CD8-positive, alpha-beta memory T cell (primary cell): ENCODE data around the gene C3orf38. TPM values are rescaled to one million over a fixed set of nuclear protein-coding genes. Genes with fewer than 3 reads are reported as not detected.
"Not testable (repeated sequence)": the region's sequence is repeated elsewhere in the genome, so short reads cannot be mapped to it uniquely, and the experiment has no call there.

ENCODE experiments used
- CTCF ChIA-PET: fragments of 350-600 bp; sonication (Branson Sonifier 250); formaldehyde crosslinking; loops from one replicate; lab custom pipeline; 2021; ENCODE audit warnings: antibody characterized with exemption; lab: Charles Lee
- POLR2A ChIA-PET: fragments of 350-600 bp; sonication (Branson Sonifier 250); formaldehyde crosslinking; loops from one replicate; lab custom pipeline; 2021; ENCODE audit warnings: antibody characterized with exemption; lab: Charles Lee
- DNase-seq, 5 donors: peaks; one replicate each; pipeline versions ENCODE4 v3.0.0 to v3.0.0-alpha.2; 2020 to 2022; ENCODE audit warnings: mixed read lengths in 1 of 5
- H3K27ac ChIP-seq: one replicate; pipeline ENCODE4 v1.7.0; 2013; ENCODE audit warnings: low read depth, mild to moderate bottlenecking, low read length, moderate library complexity
- H3K27me3 ChIP-seq: 2 replicates; pipeline ENCODE4 v1.7.0; 2013; ENCODE audit warnings: low read length, mild to moderate bottlenecking; ENCODE audit not compliant: insufficient read depth, poor library complexity, severe bottlenecking
- H3K36me3 ChIP-seq: 2 replicates; pipeline ENCODE4 v1.7.0; 2013; ENCODE audit warnings: mild to moderate bottlenecking, low read length, moderate library complexity; ENCODE audit not compliant: insufficient read depth
- H3K4me1 ChIP-seq: 2 replicates; pipeline ENCODE4 v1.7.0; 2013; ENCODE audit warnings: mild to moderate bottlenecking, low read length, moderate library complexity; ENCODE audit not compliant: insufficient read depth
- H3K4me3 ChIP-seq: 2 replicates; pipeline ENCODE4 v1.7.0; 2013; ENCODE audit warnings: mild to moderate bottlenecking, low read length
- H3K9me3 ChIP-seq: 2 replicates; pipeline ENCODE4 v1.7.0; 2013; ENCODE audit warnings: mild to moderate bottlenecking, low read length
- H3K27ac Mint-ChIP-seq, 8 donors: one replicate each; pipeline ENCODE4 v1.8.0; 2020 to 2021; ENCODE audit warnings: mixed read lengths in 8 of 8, mild to moderate bottlenecking in 6 of 8, inconsistent platforms in 3 of 8, moderate library complexity in 3 of 8
- H3K27me3 Mint-ChIP-seq, 2 donors: one replicate each; pipeline ENCODE4 v1.8.0; 2020 to 2021; ENCODE audit warnings: mixed read lengths in 2 of 2, mild to moderate bottlenecking in 1 of 2, moderate library complexity in 1 of 2
- H3K36me3 Mint-ChIP-seq, 3 donors: one replicate each; pipeline ENCODE4 v1.8.0; 2020 to 2021; ENCODE audit warnings: mixed read lengths in 3 of 3, inconsistent platforms in 1 of 3, mild to moderate bottlenecking in 1 of 3
- H3K4me1 Mint-ChIP-seq, 3 donors: one replicate each; pipeline ENCODE4 v1.8.0; 2020 to 2021; ENCODE audit warnings: mixed read lengths in 3 of 3, inconsistent platforms in 1 of 3, mild to moderate bottlenecking in 1 of 3
- H3K4me3 Mint-ChIP-seq, 7 donors: one replicate each; pipeline ENCODE4 v1.8.0; 2020 to 2021; ENCODE audit warnings: mixed read lengths in 7 of 7, mild to moderate bottlenecking in 6 of 7, moderate library complexity in 4 of 7, inconsistent platforms in 2 of 7
- H3K9me3 Mint-ChIP-seq, 5 donors: one replicate each; pipeline ENCODE4 v1.8.0; 2020 to 2022; ENCODE audit warnings: mixed read lengths in 5 of 5, mild to moderate bottlenecking in 3 of 5, moderate library complexity in 2 of 5, inconsistent platforms in 1 of 5
- polyA plus RNA-seq: library from polyadenylated mRNA; unstranded; fragments of 300-500 nt; fragmentation: Illumina TruSeq; gene quantifications from one replicate; pipeline ENCODE4 v1.2.3, GENCODE V29; 2021
- total RNA-seq, 2 experiments: library from RNA; stranded (reverse); gene quantifications; one replicate each; pipeline ENCODE4 v1.2.3, GENCODE V29; 2021

Gene C3orf38
- total and polyA plus RNA-seq, 3 experiments from 2014 or later: 19.4 to 28.2 (median 25.9) TPM

DNA sequence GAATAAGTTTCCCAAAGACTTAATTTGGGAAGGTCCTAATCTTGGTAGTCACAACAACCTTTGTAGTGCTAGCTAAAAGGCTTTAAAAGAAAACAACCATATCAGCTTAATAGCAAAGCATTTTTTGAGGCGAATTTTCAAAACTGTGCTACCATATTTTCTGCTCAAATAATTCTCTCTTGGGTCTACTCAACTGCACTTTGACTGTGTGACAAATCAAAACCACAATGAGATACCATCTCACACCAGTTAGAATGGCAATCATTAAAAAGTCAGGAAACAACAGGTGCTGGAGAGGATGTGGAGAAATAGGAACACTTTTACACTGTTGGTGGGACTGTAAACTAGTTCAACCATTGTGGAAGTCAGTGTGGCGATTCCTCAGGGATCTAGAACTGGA is 31.2 kb upstream of the C3orf38 start:
- H3K27ac ChIP-seq, H3K4me3 Mint-ChIP-seq, H3K36me3 ChIP-seq, CTCF ChIA-PET, H3K27me3 ChIP-seq, H3K9me3 Mint-ChIP-seq, H3K27ac Mint-ChIP-seq, POLR2A ChIA-PET, H3K4me1 ChIP-seq, DNase-seq, H3K4me3 ChIP-seq, H3K27me3 Mint-ChIP-seq, H3K9me3 ChIP-seq: not testable (repeated sequence)
- peaks cover 6 to 50% (median 19%) of the 10 kb centered on the region in 3 donors for H3K36me3 Mint-ChIP-seq
- H3K4me1 Mint-ChIP-seq: peaks cover 16 to 23% (median 19%) of the 10 kb centered on the region in 3 donors

GRCh38 chr3:88123526-88123925 is 26.2 kb upstream of the C3orf38 start:
- H3K4me1 Mint-ChIP-seq: peaks cover 8 to 23% (median 15%) of the 10 kb centered on the region in 3 donors
- DNase-seq: no peak
- Histone ChIP-seq H3K9me3 (no peaks in the 10 kb centered on the region), H3K4me3 (no peak overlapping the region), H3K27me3 (no peaks in the 10 kb centered on the region), H3K4me1 (no peaks in the 10 kb centered on the region), H3K36me3 (no peaks in the 10 kb centered on the region), H3K27ac (no peak overlapping the region)
- ChIA-PET POLR2A (no interaction called here), CTCF (interaction anchor here (1.1 to 1.4 kb wide), 2 partner anchors 10 to 773 kb away, joined by 3 to 4 read pairs; no protein-coding TSS in a partner anchor)
- H3K27ac Mint-ChIP-seq: no peak overlapping the region
- peaks cover 0 to 24% (median 8%) of the 10 kb centered on the region in 3 donors for H3K36me3 Mint-ChIP-seq
- H3K27me3 Mint-ChIP-seq: no peaks in the 10 kb centered on the region
- H3K4me3 Mint-ChIP-seq: no peak overlapping the region
- H3K9me3 Mint-ChIP-seq: no peaks in the 10 kb centered on the region

DNA sequence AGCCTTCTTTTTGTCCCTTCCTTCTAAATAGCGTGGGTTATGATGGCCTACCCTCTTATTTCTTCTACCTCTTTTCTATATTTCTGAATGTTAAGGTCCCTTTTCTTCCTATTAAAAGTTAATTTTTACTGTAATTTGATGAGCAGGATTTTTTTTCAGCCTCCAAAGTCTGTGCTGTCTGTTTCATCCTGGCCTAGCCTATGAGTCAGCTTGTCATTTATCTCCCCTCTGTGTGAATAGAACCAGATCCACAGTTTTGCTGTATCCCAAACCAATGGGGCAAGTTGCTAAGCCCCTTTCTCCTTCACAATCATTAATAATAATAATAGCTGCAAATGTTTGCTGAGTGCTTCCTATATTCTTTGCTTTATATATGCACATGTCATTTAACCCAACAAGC is 18.1 kb upstream of the C3orf38 start:
- H3K36me3 Mint-ChIP-seq: peaks cover 8 to 58% (median 14%) of the 10 kb centered on the region in 3 donors
- ChIA-PET POLR2A (no interaction called here), CTCF (no interaction called here)
- no peak overlapping the region for H3K27ac Mint-ChIP-seq
- H3K4me3 Mint-ChIP-seq: no peak overlapping the region
- no peak for DNase-seq
- peaks cover 5 to 9% (median 9%) of the 10 kb centered on the region in 3 donors for H3K4me1 Mint-ChIP-seq
- no peaks in the 10 kb centered on the region for H3K27me3 ChIP-seq
- H3K4me1 ChIP-seq: no peaks in the 10 kb centered on the region
- no peaks in the 10 kb centered on the region for H3K27me3 Mint-ChIP-seq
- no peaks in the 10 kb centered on the region for H3K9me3 Mint-ChIP-seq
- no peak overlapping the region for H3K27ac ChIP-seq
- H3K36me3 ChIP-seq: peaks cover 11% of the 10 kb centered on the region
- H3K4me3 ChIP-seq: no peak overlapping the region
- no peaks in the 10 kb centered on the region for H3K9me3 ChIP-seq

- Histone ChIP-seq H3K27me3 (no peaks in the 10 kb centered on the region), H3K36me3 (peaks cover 11% of the 10 kb centered on the region), H3K4me1 (no peaks in the 10 kb centered on the region), H3K9me3 (no peaks in the 10 kb centered on the region), H3K27ac (no peak overlapping the region), H3K4me3 (no peak overlapping the region)
- no peak for DNase-seq
- H3K9me3 Mint-ChIP-seq: no peaks in the 10 kb centered on the region
- peaks cover 0 to 1% (median 0%) of the 10 kb centered on the region in 3 donors for H3K4me1 Mint-ChIP-seq
- CTCF ChIA-PET: no interaction called here
- H3K27ac Mint-ChIP-seq: peak overlapping the region in 1 of 8 donors; percentile 4
- H3K36me3 Mint-ChIP-seq: peaks cover 8 to 57% (median 11%) of the 10 kb centered on the region in 3 donors
- POLR2A ChIA-PET: no interaction called here
- no peaks in the 10 kb centered on the region for H3K27me3 Mint-ChIP-seq
- no peak overlapping the region for H3K4me3 Mint-ChIP-seq
Observed at GRCh38 chr3:88132894-88133293, 16.9 kb upstream of the C3orf38 start.

GRCh38 chr3:88133711-88134263 is 16.0 kb upstream of the C3orf38 start:
- no peak overlapping the region for H3K27ac ChIP-seq
- H3K36me3 ChIP-seq: peaks cover 11% of the 10 kb centered on the region
- no peak overlapping the region for H3K4me3 ChIP-seq
- H3K4me1 ChIP-seq: no peaks in the 10 kb centered on the region
- H3K9me3 ChIP-seq: no peaks in the 10 kb centered on the region
- H3K4me1 Mint-ChIP-seq: peaks cover 0 to 1% (median 0%) of the 10 kb centered on the region in 3 donors
- no peaks in the 10 kb centered on the region for H3K27me3 ChIP-seq
- H3K36me3 Mint-ChIP-seq: peaks cover 8 to 60% (median 11%) of the 10 kb centered on the region in 3 donors
- H3K27me3 Mint-ChIP-seq: no peaks in the 10 kb centered on the region
- DNase-seq: no peak
- peak overlapping the region in 2 of 8 donors; percentile 11 to 86 for H3K27ac Mint-ChIP-seq
- CTCF ChIA-PET: no interaction called here
- H3K9me3 Mint-ChIP-seq: no peaks in the 10 kb centered on the region
- no peak overlapping the region for H3K4me3 Mint-ChIP-seq
- POLR2A ChIA-PET: no interaction called here

GRCh38 chr3:88137836-88138235 is 11.9 kb upstream of the C3orf38 start:
- no peaks in the 10 kb centered on the region for H3K4me1 ChIP-seq
- H3K9me3 Mint-ChIP-seq: no peaks in the 10 kb centered on the region
- CTCF ChIA-PET: no interaction called here
- no peak overlapping the region for H3K4me3 ChIP-seq
- no peaks in the 10 kb centered on the region for H3K9me3 ChIP-seq
- H3K4me3 Mint-ChIP-seq: no peak overlapping the region
- H3K27me3 Mint-ChIP-seq: no peaks in the 10 kb centered on the region
- H3K4me1 Mint-ChIP-seq: peaks cover 4 to 14% (median 6%) of the 10 kb centered on the region in 3 donors
- H3K36me3 Mint-ChIP-seq: peaks cover 8 to 59% (median 14%) of the 10 kb centered on the region in 3 donors
- no peaks in the 10 kb centered on the region for H3K27me3 ChIP-seq
- H3K27ac ChIP-seq: no peak overlapping the region
- peaks cover 6% of the 10 kb centered on the region for H3K36me3 ChIP-seq
- H3K27ac Mint-ChIP-seq: no peak overlapping the region
- POLR2A ChIA-PET: interaction anchor here (1.1 kb wide), 1 partner anchor 11 kb away, joined by 4 read pairs; no protein-coding TSS in a partner anchor
- DNase-seq: no peak

GRCh38 chr3:88141458-88142083 is 8.2 kb upstream of the C3orf38 start:
- no peaks in the 10 kb centered on the region for H3K27me3 ChIP-seq
- Mint-ChIP-seq H3K4me1 (peaks cover 4 to 14% (median 6%) of the 10 kb centered on the region in 3 donors), H3K36me3 (peaks cover 1 to 37% (median 6%) of the 10 kb centered on the region in 3 donors), H3K27ac (peak overlapping the region in 2 of 8 donors; percentile 15 to 43), H3K9me3 (no peaks in the 10 kb centered on the region), H3K4me3 (no peak overlapping the region), H3K27me3 (no peaks in the 10 kb centered on the region)
- DNase-seq: no peak
- H3K4me3 ChIP-seq: no peak overlapping the region
- H3K27ac ChIP-seq: no peak overlapping the region
- H3K36me3 ChIP-seq: no peaks in the 10 kb centered on the region
- ChIA-PET POLR2A (no interaction called here), CTCF (no interaction called here)
- no peaks in the 10 kb centered on the region for H3K4me1 ChIP-seq
- no peaks in the 10 kb centered on the region for H3K9me3 ChIP-seq

GRCh38 chr3:88142094-88142624 is 7.6 kb upstream of the C3orf38 start:
- DNase-seq: no peak
- H3K4me1 Mint-ChIP-seq: peaks cover 4 to 14% (median 6%) of the 10 kb centered on the region in 3 donors
- no peaks in the 10 kb centered on the region for H3K9me3 Mint-ChIP-seq
- Histone ChIP-seq H3K4me1 (no peaks in the 10 kb centered on the region), H3K4me3 (no peak overlapping the region), H3K9me3 (no peaks in the 10 kb centered on the region), H3K27me3 (no peaks in the 10 kb centered on the region), H3K27ac (no peak overlapping the region), H3K36me3 (no peaks in the 10 kb centered on the region)
- peak overlapping the region in 4 of 8 donors; percentile 10 to 73 (median 30) for H3K27ac Mint-ChIP-seq
- H3K4me3 Mint-ChIP-seq: no peak overlapping the region
- H3K27me3 Mint-ChIP-seq: no peaks in the 10 kb centered on the region
- ChIA-PET CTCF (no interaction called here), POLR2A (no interaction called here)
- peaks cover 0 to 35% (median 5%) of the 10 kb centered on the region in 3 donors for H3K36me3 Mint-ChIP-seq
